Activated B cell treated with CpG ODN at 0.5 μM for 24 hours (primary cell): ENCODE data around the gene PRKG1. TPM values are rescaled to one million over a fixed set of nuclear protein-coding genes. Genes with fewer than 3 reads are reported as not detected.

Source experiments
- ATAC-seq: fragments of 200-7000 bp; cut with Tn5 transposase; one replicate; pipeline ENCODE4 v1.10.0; 2021; ENCODE audit warnings: low read depth, mild to moderate bottlenecking, moderate library complexity
- CTCF ChIA-PET: fragments of 350-600 bp; sonication (Branson Sonifier 250); formaldehyde crosslinking; loops from one replicate; lab custom pipeline; 2021; ENCODE audit warnings: antibody characterized with exemption; lab: Charles Lee
- POLR2A ChIA-PET: fragments of 350-600 bp; sonication (Branson Sonifier 250); formaldehyde crosslinking; loops from one replicate; lab custom pipeline; 2021; ENCODE audit warnings: antibody characterized with exemption; lab: Charles Lee
- DNase-seq: peaks from one replicate; pipeline ENCODE4 v3.0.0; 2022
- H3K27ac Mint-ChIP-seq: one replicate; pipeline ENCODE4 v1.8.0; 2020; ENCODE audit warnings: mixed read lengths
- H3K27me3 Mint-ChIP-seq: one replicate; pipeline ENCODE4 v1.8.0; 2021; ENCODE audit warnings: mixed read lengths
- H3K36me3 Mint-ChIP-seq: one replicate; pipeline ENCODE4 v1.8.0; 2021; ENCODE audit warnings: low read depth, mixed read lengths
- H3K4me1 Mint-ChIP-seq: one replicate; pipeline ENCODE4 v1.8.0; 2021; ENCODE audit warnings: mixed read lengths
- H3K4me3 Mint-ChIP-seq: one replicate; pipeline ENCODE4 v1.8.0; 2020; ENCODE audit warnings: mild to moderate bottlenecking, mixed read lengths
- H3K9me3 Mint-ChIP-seq: one replicate; pipeline ENCODE4 v1.8.0; 2020; ENCODE audit warnings: mixed read lengths
- intact Hi-C: fragments of 100-400 bp; cut with micrococcal nuclease; formaldehyde crosslinking; loops from one replicate; pipeline ENCODE4 v1.15.1; 2024
- total RNA-seq: library from RNA; stranded (reverse); gene quantifications from 2 replicates; pipeline ENCODE4 v1.2.3, GENCODE V29; 2022
- TF ChIP-seq, protein P1 (sequence below): fragments of 200-600 bp; IDR thresholded peaks from one replicate; pipeline ENCODE4 v1.8.0; 2022; ENCODE audit warnings: antibody characterized with exemption, mild to moderate bottlenecking

PRKG1 gene
- total RNA-seq, 1 donor from 2014 or later, result not detected

DNA sequence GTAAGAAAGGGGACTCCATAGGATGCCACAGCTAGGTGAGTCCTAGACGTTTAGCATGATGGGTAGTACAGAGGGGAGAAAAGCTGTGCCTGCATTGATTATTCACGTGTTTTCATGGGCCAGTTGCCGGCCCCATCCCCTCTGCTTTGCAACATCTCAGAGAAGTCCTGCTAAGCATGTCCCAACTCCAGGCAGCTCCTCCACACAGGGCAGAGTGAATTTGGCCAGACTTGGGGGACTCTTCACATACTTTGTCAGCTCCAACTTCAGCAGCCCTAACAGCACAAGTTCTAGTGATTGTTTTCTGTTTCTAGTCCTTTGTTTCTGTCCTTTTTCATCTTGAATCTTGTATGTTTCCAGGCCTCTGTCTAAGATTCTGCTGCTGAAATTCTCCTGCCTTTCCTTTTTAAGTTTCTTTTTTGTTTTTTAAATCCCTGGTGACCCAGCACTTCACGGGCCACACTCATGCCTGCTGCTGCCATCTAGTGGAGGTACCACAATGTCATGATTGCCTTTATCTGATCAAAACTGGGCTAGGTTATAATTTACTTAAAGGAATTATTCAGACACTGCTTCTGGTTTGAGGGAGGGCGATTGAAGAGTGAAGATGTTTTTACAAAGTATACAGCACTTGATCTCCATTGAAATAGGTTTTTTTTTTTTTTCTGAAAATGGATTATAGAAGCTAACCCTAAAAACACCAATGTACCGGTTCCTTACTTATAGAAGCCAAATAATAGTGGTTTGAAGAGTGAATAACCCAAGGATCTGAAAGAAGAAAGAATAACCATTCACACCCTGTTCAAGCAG lies 348.2 kb downstream of the PRKG1 start:
- Mint-ChIP-seq H3K4me3 (no peak overlapping the region), H3K27ac (no peak overlapping the region), H3K27me3 (no peaks in the 10 kb centered on the region), H3K36me3 (no peaks in the 10 kb centered on the region), H3K4me1 (no peaks in the 10 kb centered on the region), H3K9me3 (no peaks in the 10 kb centered on the region)
- DNase-seq (no peak), ATAC-seq (no peak)
- ChIA-PET CTCF (interaction anchor here (1.1 kb wide), 1 partner anchor 33 kb away, joined by 5 read pairs; no protein-coding TSS in a partner anchor), POLR2A (no interaction called here)
- TF ChIP-seq, protein P1, sequence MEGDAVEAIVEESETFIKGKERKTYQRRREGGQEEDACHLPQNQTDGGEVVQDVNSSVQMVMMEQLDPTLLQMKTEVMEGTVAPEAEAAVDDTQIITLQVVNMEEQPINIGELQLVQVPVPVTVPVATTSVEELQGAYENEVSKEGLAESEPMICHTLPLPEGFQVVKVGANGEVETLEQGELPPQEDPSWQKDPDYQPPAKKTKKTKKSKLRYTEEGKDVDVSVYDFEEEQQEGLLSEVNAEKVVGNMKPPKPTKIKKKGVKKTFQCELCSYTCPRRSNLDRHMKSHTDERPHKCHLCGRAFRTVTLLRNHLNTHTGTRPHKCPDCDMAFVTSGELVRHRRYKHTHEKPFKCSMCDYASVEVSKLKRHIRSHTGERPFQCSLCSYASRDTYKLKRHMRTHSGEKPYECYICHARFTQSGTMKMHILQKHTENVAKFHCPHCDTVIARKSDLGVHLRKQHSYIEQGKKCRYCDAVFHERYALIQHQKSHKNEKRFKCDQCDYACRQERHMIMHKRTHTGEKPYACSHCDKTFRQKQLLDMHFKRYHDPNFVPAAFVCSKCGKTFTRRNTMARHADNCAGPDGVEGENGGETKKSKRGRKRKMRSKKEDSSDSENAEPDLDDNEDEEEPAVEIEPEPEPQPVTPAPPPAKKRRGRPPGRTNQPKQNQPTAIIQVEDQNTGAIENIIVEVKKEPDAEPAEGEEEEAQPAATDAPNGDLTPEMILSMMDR, result no peak
- intact Hi-C loops, result loop anchor here (5.0 kb wide), 1 partner anchor 360 kb away; no protein-coding TSS in a partner anchor

DNA sequence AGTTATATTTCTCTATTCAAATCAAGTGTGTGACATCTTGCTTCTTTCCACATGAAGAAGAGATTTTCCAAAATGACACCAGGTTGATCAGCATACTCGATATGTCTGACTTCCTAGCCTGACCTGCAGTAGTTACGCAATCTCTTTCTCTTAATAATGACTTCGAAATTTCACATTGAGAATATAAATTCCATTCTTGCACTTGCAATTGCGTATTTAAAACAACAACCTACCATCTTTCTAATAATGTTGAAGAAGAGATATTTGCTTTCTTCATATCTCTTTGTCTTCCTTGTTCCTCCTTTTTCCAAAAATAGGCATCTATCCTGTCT lies 348.8 kb downstream of the PRKG1 start:
- no peaks in the 10 kb centered on the region for H3K9me3 Mint-ChIP-seq
- intact Hi-C loops, result loop anchor here (5.0 kb wide), 1 partner anchor 361 kb away; no protein-coding TSS in a partner anchor
- H3K27me3 Mint-ChIP-seq, result no peaks in the 10 kb centered on the region

DNA sequence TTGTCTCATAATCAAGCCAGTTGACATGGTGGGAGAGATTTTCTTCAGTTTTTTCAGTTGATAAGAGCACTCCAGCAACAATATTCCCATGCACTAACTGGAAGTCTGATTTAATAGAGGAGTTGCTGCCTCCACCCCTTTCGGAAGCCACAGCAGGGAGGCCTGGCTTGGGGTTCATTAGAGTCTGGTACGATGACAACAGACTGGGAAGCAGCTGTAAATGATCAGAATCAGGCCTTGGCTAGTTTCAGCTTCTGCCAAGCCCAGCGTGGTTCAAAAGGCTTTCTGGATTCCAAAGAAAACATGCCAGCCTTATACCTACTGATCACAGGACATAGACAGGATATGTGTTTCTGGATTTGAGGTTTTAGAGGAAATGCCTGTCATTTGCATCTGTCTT lies 351.1 kb downstream of the PRKG1 start:
- Mint-ChIP-seq H3K27me3 (no peaks in the 10 kb centered on the region), H3K27ac (no peak overlapping the region), H3K36me3 (no peaks in the 10 kb centered on the region), H3K4me3 (no peak overlapping the region), H3K9me3 (no peaks in the 10 kb centered on the region), H3K4me1 (no peaks in the 10 kb centered on the region)
- intact Hi-C loops, result no loop called here
- ChIA-PET POLR2A (no interaction called here), CTCF (no interaction called here)
- TF ChIP-seq, protein P1, result no peak
- no peak for DNase-seq
- ATAC-seq, result no peak

More for the DNA sequence above, 348.8 kb downstream of the PRKG1 start:
- Mint-ChIP-seq H3K4me3 (no peak overlapping the region), H3K36me3 (no peaks in the 10 kb centered on the region), H3K27ac (no peak overlapping the region), H3K4me1 (no peaks in the 10 kb centered on the region)
- no peak for DNase-seq
- TF ChIP-seq, protein P1, result no peak
- POLR2A ChIA-PET, result no interaction called here
- no peak for ATAC-seq
- CTCF ChIA-PET, result no interaction called here

DNA sequence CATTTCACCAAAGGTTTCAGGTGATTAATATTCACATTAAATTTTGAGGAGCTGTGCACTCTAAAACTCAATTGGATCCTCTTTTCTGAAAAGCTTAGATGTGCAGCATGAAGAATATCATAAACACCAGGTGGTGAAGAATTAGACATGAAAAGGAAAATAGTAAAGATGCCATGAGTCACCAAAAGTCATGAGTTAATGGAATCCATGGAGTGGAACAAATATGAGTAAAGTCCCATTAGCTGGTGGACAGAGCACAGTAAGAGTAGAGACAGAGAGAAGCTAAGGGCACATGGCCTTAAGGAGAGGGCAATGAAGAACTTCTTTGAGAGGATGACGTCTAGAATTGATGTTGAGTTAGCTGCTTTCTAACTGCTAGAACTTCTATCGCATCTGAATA lies 353.5 kb downstream of the PRKG1 start:
- H3K36me3 Mint-ChIP-seq, result no peaks in the 10 kb centered on the region
- no peaks in the 10 kb centered on the region for H3K4me1 Mint-ChIP-seq
- ChIA-PET POLR2A (no interaction called here), CTCF (no interaction called here)
- H3K9me3 Mint-ChIP-seq, result no peaks in the 10 kb centered on the region
- no peak overlapping the region for H3K4me3 Mint-ChIP-seq
- no peaks in the 10 kb centered on the region for H3K27me3 Mint-ChIP-seq
- intact Hi-C loops, result no loop called here
- DNase-seq, result no peak
- TF ChIP-seq, protein P1, result no peak
- ATAC-seq, result no peak
- H3K27ac Mint-ChIP-seq, result no peak overlapping the region

DNA sequence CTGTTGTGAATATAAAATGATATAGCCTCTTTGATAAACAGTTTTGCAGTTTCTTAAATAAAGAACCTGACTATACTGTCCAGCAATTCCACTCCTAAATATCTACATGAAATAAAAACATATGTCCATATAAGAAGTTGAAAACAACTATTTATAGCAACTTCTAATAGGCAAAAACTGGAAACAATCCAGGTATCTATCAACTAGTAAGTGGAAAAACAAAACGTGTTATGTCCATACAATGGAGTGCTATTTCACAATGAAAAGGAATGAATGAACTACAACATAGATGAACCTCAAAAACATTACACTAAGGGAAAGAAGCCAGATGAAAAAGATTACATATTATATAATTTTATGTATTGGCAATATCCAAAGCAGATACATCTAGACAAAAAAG lies 356.2 kb downstream of the PRKG1 start:
- H3K4me1 Mint-ChIP-seq, result no peaks in the 10 kb centered on the region
- H3K27me3 Mint-ChIP-seq, result no peaks in the 10 kb centered on the region
- H3K4me3 Mint-ChIP-seq, result no peak overlapping the region
- intact Hi-C loops, result no loop called here
- H3K36me3 Mint-ChIP-seq, result no peaks in the 10 kb centered on the region
- ATAC-seq, result no peak
- no peaks in the 10 kb centered on the region for H3K9me3 Mint-ChIP-seq
- TF ChIP-seq, protein P1, result no peak
- DNase-seq, result no peak
- ChIA-PET POLR2A (no interaction called here), CTCF (no interaction called here)
- H3K27ac Mint-ChIP-seq, result no peak overlapping the region
